Smooth muscle cell (in vitro differentiated cells): Measurements from ENCODE around the gene GGA2. TPM values are rescaled to one million over a fixed set of nuclear protein-coding genes. Genes with fewer than 3 reads are reported as not detected.
"Not testable (repeated sequence)": the region's sequence is repeated elsewhere in the genome, so short reads cannot be mapped to it uniquely, and the experiment has no call there.

Experiments used
- DNase-seq: peaks from one replicate; lab custom pipeline; 2025; ENCODE audit not compliant: unreplicated experiment; lab: John Stamatoyannopoulos, UW
- H2AFZ ChIP-seq: fragments of 200-600 bp; sonication (generic); 2 replicates; pipeline ENCODE4 v1.6.0; 2016; ENCODE audit warnings: antibody characterized with exemption, low read depth, mild to moderate bottlenecking
- H3F3A ChIP-seq: fragments of 200-600 bp; sonication (generic); 2 replicates; pipeline ENCODE4 v1.6.0; 2017; ENCODE audit warnings: antibody characterized with exemption, low read depth
- H3K27ac ChIP-seq: fragments of 200-600 bp; sonication (generic); 2 replicates; pipeline ENCODE4 v1.5.1; 2016; ENCODE audit warnings: low read depth, mild to moderate bottlenecking
- H3K27me3 ChIP-seq: fragments of 200-600 bp; sonication (generic); 2 replicates; pipeline ENCODE4 v1.6.1; 2016; ENCODE audit warnings: low read depth, mild to moderate bottlenecking
- H3K36me3 ChIP-seq: fragments of 200-600 bp; sonication (generic); 2 replicates; pipeline ENCODE4 v1.5.1; 2016; ENCODE audit warnings: low read depth
- H3K4me1 ChIP-seq: fragments of 200-600 bp; sonication (generic); 2 replicates; pipeline ENCODE4 v1.5.1; 2016; ENCODE audit warnings: low read depth
- H3K4me2 ChIP-seq: fragments of 200-600 bp; sonication (generic); 2 replicates; pipeline ENCODE4 v1.6.0; 2016; ENCODE audit warnings: mild to moderate bottlenecking
- H3K4me3 ChIP-seq: fragments of 200-600 bp; sonication (generic); 2 replicates; pipeline ENCODE4 v1.5.1; 2016; ENCODE audit warnings: mild to moderate bottlenecking
- H3K79me2 ChIP-seq: fragments of 200-600 bp; sonication (generic); 2 replicates; pipeline ENCODE4 v1.6.0; 2016; ENCODE audit warnings: low read depth, mild to moderate bottlenecking
- H3K9ac ChIP-seq: fragments of 200-600 bp; sonication (generic); 2 replicates; pipeline ENCODE4 v1.6.0; 2016; ENCODE audit warnings: low read depth
- H3K9me3 ChIP-seq: fragments of 200-600 bp; sonication (generic); replicated peaks from 2 replicates; pipeline ENCODE4 v1.5.1; 2016; ENCODE audit warnings: low read depth
- H4K20me1 ChIP-seq: fragments of 200-600 bp; sonication (generic); 2 replicates; pipeline ENCODE4 v1.6.0; 2016; ENCODE audit warnings: low read depth
- CTCF ChIP-seq: fragments of 200-600 bp; sonication (generic); IDR thresholded peaks from 2 replicates; pipeline ENCODE4 v1.5.1; 2017; ENCODE audit warnings: borderline replicate concordance, mild to moderate bottlenecking, antibody characterized with exemption; ENCODE audit not compliant: insufficient read depth, poor library complexity, severe bottlenecking
- WGBS: methylation state at CpG from one replicate; pipeline ENCODE4 v1.1.7; 2016; ENCODE audit warnings: low lambda C conversion rate; 5-methylcytosine and 5-hydroxymethylcytosine counted together
- polyA plus RNA-seq: library from polyadenylated mRNA; unstranded; fragments of >200 nt; fragmentation: Nextera tagmentation; extraction: Ambion mirVana; gene quantifications from 2 replicates; pipeline ENCODE4 v1.2.1, GENCODE V29; 2016
- total RNA-seq: library from RNA; depleted of rRNA; stranded (reverse); fragments of >200 nt; gene quantifications from 2 replicates; pipeline ENCODE4 v1.2.3, GENCODE V29; 2014

GGA2 gene
- total and polyA plus RNA-seq, 2 experiments from 2014 or later: 32.2 to 42.5 TPM

GRCh38 chr16:23554536-23554935 is 44.2 kb upstream of the GGA2 start:
- DNase-seq: no peak
- Histone ChIP-seq H3K9ac (no peak overlapping the region), H3F3A (no peaks in the 10 kb centered on the region), H3K4me2 (no peak overlapping the region), H3K36me3 (peaks cover 3% of the 10 kb centered on the region), H4K20me1 (peaks cover 3% of the 10 kb centered on the region), H3K9me3 (no peaks in the 10 kb centered on the region), H3K27me3 (no peaks in the 10 kb centered on the region), H3K27ac (no peak overlapping the region), H2AFZ (no peak overlapping the region), H3K4me3 (no peak overlapping the region), H3K79me2 (peaks cover 36% of the 10 kb centered on the region), H3K4me1 (peaks cover 11% of the 10 kb centered on the region)
- no peak for TF ChIP-seq CTCF
- WGBS: 89% methylated on average over 3 of the region's 3 CpGs

GRCh38 chr16:23552161-23552560 is 41.9 kb upstream of the GGA2 start:
- no peaks in the 10 kb centered on the region for H3K9me3 ChIP-seq
- peaks cover 3% of the 10 kb centered on the region for H3K36me3 ChIP-seq
- H3K9ac ChIP-seq: no peak overlapping the region
- no peaks in the 10 kb centered on the region for H4K20me1 ChIP-seq
- DNase-seq: no peak
- peaks cover 18% of the 10 kb centered on the region for H3K79me2 ChIP-seq
- no peak for TF ChIP-seq CTCF
- 79% methylated on average over 6 of the region's 6 CpGs for WGBS
- H3K27ac ChIP-seq: no peak overlapping the region
- H3F3A ChIP-seq: no peaks in the 10 kb centered on the region
- no peaks in the 10 kb centered on the region for H3K4me1 ChIP-seq
- H3K4me2 ChIP-seq: no peak overlapping the region
- no peaks in the 10 kb centered on the region for H3K27me3 ChIP-seq
- no peak overlapping the region for H2AFZ ChIP-seq
- no peak overlapping the region for H3K4me3 ChIP-seq

GRCh38 chr16:23549938-23550337 is 39.6 kb upstream of the GGA2 start:
- no peaks in the 10 kb centered on the region for H4K20me1 ChIP-seq
- no peaks in the 10 kb centered on the region for H3K4me1 ChIP-seq
- no peak overlapping the region for H2AFZ ChIP-seq
- no peak overlapping the region for H3K4me2 ChIP-seq
- H3F3A ChIP-seq: no peaks in the 10 kb centered on the region
- peaks cover 6% of the 10 kb centered on the region for H3K36me3 ChIP-seq
- no peaks in the 10 kb centered on the region for H3K9me3 ChIP-seq
- peaks cover 4% of the 10 kb centered on the region for H3K79me2 ChIP-seq
- DNase-seq: no peak
- no peak overlapping the region for H3K4me3 ChIP-seq
- no peak overlapping the region for H3K9ac ChIP-seq
- no peaks in the 10 kb centered on the region for H3K27me3 ChIP-seq
- no peak overlapping the region for H3K27ac ChIP-seq
- WGBS: 97% methylated on average over 5 of the region's 5 CpGs
- no peak for TF ChIP-seq CTCF

GRCh38 chr16:23544436-23544835 is 34.1 kb upstream of the GGA2 start:
- Histone ChIP-seq H3K79me2 (no peaks in the 10 kb centered on the region), H3K36me3 (peaks cover 6% of the 10 kb centered on the region), H3F3A (peaks cover 3% of the 10 kb centered on the region), H3K9me3 (no peaks in the 10 kb centered on the region), H4K20me1 (no peaks in the 10 kb centered on the region), H3K4me3 (no peak overlapping the region), H3K27ac (no peak overlapping the region), H3K4me2 (no peak overlapping the region), H2AFZ (no peak overlapping the region), H3K4me1 (no peaks in the 10 kb centered on the region), H3K9ac (no peak overlapping the region), H3K27me3 (no peaks in the 10 kb centered on the region)
- TF ChIP-seq CTCF: no peak
- 98% methylated on average over 14 of the region's 14 CpGs for WGBS
- DNase-seq: no peak

GRCh38 chr16:23540817-23541178 is 30.5 kb upstream of the GGA2 start:
- H3F3A ChIP-seq, H4K20me1 ChIP-seq, H3K9ac ChIP-seq, H3K4me3 ChIP-seq, H3K4me2 ChIP-seq, DNase-seq, H3K4me1 ChIP-seq, H3K79me2 ChIP-seq, H3K27me3 ChIP-seq, H3K27ac ChIP-seq, H2AFZ ChIP-seq, H3K9me3 ChIP-seq, H3K36me3 ChIP-seq: not testable (repeated sequence)
- WGBS: 98% methylated on average over 3 of the region's 3 CpGs
